Stomach (tissue), 4 donors: ENCODE data around the gene GRIN2D.
A peak's percentile ranks its signal among the peaks of the same experiment; 100 is the strongest.

Experiments used
- POLR2A ChIP-seq, 4 donors: fragments of 450-650 bp; IDR thresholded peaks; one replicate each; pipeline ENCODE4 v1.6.1; 2016; ENCODE audit warnings: antibody characterized with exemption in 4 of 4, control low read depth in 2 of 4, mild to moderate bottlenecking in 1 of 4, moderate library complexity in 1 of 4
- POLR2AphosphoS5 ChIP-seq, 3 donors: sonication (generic); formaldehyde crosslinking; IDR thresholded peaks; one replicate each; pipeline ENCODE4 v1.6.1; 2016; ENCODE audit warnings: antibody characterized with exemption in 3 of 3
- TF ChIP-seq, protein P1 (sequence below), 7 experiments: fragments of 450-650 bp in 4 of 7; fragments of 200-600 bp in 3 of 7; sonication (generic) in 3 of 7; IDR thresholded peaks; one replicate each; pipeline ENCODE4 v1.5.1; 2016 to 2019; ENCODE audit warnings: antibody characterized with exemption in 7 of 7, control low read depth in 2 of 7, mild to moderate bottlenecking in 1 of 7

DNA sequence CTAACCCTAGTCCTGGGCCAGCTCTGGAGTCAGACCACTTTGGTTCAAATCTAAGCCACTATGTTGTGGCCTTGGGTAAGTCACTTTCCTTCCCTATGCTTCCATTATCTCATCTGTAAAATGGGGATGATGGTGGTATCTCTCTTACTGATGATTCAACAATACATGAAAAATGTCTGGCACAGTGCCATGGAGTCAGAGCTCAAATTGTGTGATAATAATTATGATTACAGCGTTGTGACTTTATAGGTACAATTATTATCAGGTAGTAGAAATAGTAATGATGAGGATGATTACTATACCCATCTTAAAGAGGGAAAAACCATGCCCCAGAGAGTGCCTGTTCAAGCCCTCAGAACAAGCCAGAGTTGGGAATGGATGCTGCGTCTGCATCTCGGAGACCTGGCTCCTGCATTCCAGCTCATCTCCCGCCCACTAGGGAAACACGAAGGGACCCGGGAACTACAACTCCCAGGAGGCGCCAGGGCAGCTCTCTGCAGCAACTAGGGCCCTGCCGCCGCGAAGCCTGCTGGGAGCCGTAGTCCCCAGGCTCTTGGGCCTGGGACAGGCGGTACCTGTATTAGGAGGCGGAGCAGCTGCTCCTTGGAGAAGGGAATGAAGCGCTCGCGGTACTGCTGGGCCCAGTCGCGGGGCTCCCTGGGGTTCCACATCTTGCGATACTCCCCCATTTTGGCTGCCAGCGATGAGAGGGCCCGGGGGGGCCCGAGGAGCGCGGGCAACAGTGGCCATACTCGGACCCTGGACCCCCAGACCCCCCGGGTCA lies 30.6 kb upstream of the GRIN2D start:
- TF ChIP-seq POLR2AphosphoS5 (IDR thresholded peaks at IDR 0.05) (peak; percentile 20 to 76 (median 56)), POLR2A (IDR thresholded peaks at IDR 0.05) (no peak)
- TF ChIP-seq, protein P1, sequence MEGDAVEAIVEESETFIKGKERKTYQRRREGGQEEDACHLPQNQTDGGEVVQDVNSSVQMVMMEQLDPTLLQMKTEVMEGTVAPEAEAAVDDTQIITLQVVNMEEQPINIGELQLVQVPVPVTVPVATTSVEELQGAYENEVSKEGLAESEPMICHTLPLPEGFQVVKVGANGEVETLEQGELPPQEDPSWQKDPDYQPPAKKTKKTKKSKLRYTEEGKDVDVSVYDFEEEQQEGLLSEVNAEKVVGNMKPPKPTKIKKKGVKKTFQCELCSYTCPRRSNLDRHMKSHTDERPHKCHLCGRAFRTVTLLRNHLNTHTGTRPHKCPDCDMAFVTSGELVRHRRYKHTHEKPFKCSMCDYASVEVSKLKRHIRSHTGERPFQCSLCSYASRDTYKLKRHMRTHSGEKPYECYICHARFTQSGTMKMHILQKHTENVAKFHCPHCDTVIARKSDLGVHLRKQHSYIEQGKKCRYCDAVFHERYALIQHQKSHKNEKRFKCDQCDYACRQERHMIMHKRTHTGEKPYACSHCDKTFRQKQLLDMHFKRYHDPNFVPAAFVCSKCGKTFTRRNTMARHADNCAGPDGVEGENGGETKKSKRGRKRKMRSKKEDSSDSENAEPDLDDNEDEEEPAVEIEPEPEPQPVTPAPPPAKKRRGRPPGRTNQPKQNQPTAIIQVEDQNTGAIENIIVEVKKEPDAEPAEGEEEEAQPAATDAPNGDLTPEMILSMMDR (IDR thresholded peaks at IDR 0.05) = no peak
